ENCODE results near the gene EVC2. TPM values are rescaled to one million over a fixed set of nuclear protein-coding genes. Genes with fewer than 3 reads are reported as not detected.

Gene EVC2
- total and polyA plus RNA-seq, 2 donors (not counting 1 experiment from before 2014, with no cell fraction given) = 1.1 TPM; not detected in 1

GRCh38 chr4:5545271-5545670 is 163.1 kb downstream of the EVC2 start:
- Histone ChIP-seq H3K4me3 (ENCODE audit: control extremely low read depth in 1 of 5, extremely low read depth in 1 of 5, insufficient read depth in 1 of 5, low read depth in 2 of 5, low read length in 4 of 5) (no peak overlapping the region), H3K27ac (ENCODE audit: low read length in 2 of 2) (no peak overlapping the region), H3K4me1 (ENCODE audit: control insufficient read depth in 2 of 2, insufficient read depth in 2 of 2, low read length in 2 of 2) (no peaks in the 10 kb centered on the region), H3K79me2 (ENCODE audit: control insufficient read depth, insufficient read depth, low read length) (no peaks in the 10 kb centered on the region), H3K4me2 (replicated peaks; ENCODE audit: low read depth, low read length, poor library complexity, severe bottlenecking) (no peak overlapping the region), H3K36me3 (replicated peaks in 1 of 2; ENCODE audit: control extremely low read depth in 1 of 2, control insufficient read depth in 1 of 2, extremely low read depth in 1 of 2, insufficient read depth in 2 of 2, low read length in 1 of 2) (no peaks in the 10 kb centered on the region), H4K20me1 (ENCODE audit: control insufficient read depth, insufficient read depth, low read length, poor library complexity, severe bottlenecking) (no peaks in the 10 kb centered on the region), H3K9me3 (ENCODE audit: control extremely low read depth in 1 of 3, control insufficient read depth in 2 of 3, insufficient read depth in 1 of 3, low read length in 2 of 3) (peaks cover 0 to 19% (median 0%) of the 10 kb centered on the region in 3 donors), H2AFZ (ENCODE audit: insufficient read depth, low read depth, low read length, poor library complexity, severe bottlenecking) (no peak overlapping the region), H3K9ac (ENCODE audit: low read length) (no peak overlapping the region), H3K27me3 (replicated peaks in 1 of 4; ENCODE audit: control extremely low read depth in 1 of 4, control insufficient read depth in 3 of 4, insufficient read depth in 4 of 4, low read length in 3 of 4) (no peaks in the 10 kb centered on the region)
- H3K27ac Mint-ChIP-seq = no peak overlapping the region
- no peak for ATAC-seq (ENCODE audit: low read depth)
- TF ChIP-seq CTCF (IDR thresholded peaks at IDR 0.05) (no peak), EZH2 (IDR thresholded peaks at IDR 0.05; ENCODE audit: borderline replicate concordance, insufficient read depth, low read depth, low read length, poor library complexity, severe bottlenecking) (no peak)
- ChIA-PET CTCF (no interaction called here), POLR2A (no interaction called here)
- no peak overlapping the region for H3K4me3 Mint-ChIP-seq
- intact Hi-C loops (cut with micrococcal nuclease) = no loop called here
- no peak for DNase-seq
- H3K9me3 Mint-ChIP-seq (ENCODE audit: insufficient read depth) = no peaks in the 10 kb centered on the region
- H3K27me3 Mint-ChIP-seq = no peaks in the 10 kb centered on the region
- WGBS (ENCODE audit: insufficient coverage) = no CpG with 5 or more reads among the region's 2 CpGs
- no peaks in the 10 kb centered on the region for H3K4me1 Mint-ChIP-seq

GRCh38 chr4:5544762-5545161 is 163.6 kb downstream of the EVC2 start:
- CTCF ChIA-PET = no interaction called here
- Mint-ChIP-seq H3K9me3 (ENCODE audit: insufficient read depth) (no peaks in the 10 kb centered on the region), H3K27ac (no peak overlapping the region), H3K4me3 (no peak overlapping the region), H3K27me3 (no peaks in the 10 kb centered on the region), H3K4me1 (no peaks in the 10 kb centered on the region)
- Histone ChIP-seq H3K27me3 (replicated peaks in 1 of 4; ENCODE audit: control extremely low read depth in 1 of 4, control insufficient read depth in 3 of 4, insufficient read depth in 4 of 4, low read length in 3 of 4) (no peaks in the 10 kb centered on the region), H3K4me3 (ENCODE audit: control extremely low read depth in 1 of 5, extremely low read depth in 1 of 5, insufficient read depth in 1 of 5, low read depth in 2 of 5, low read length in 4 of 5) (no peak overlapping the region), H3K4me2 (replicated peaks; ENCODE audit: low read depth, low read length, poor library complexity, severe bottlenecking) (no peak overlapping the region), H3K4me1 (ENCODE audit: control insufficient read depth in 2 of 2, insufficient read depth in 2 of 2, low read length in 2 of 2) (no peaks in the 10 kb centered on the region), H2AFZ (ENCODE audit: insufficient read depth, low read depth, low read length, poor library complexity, severe bottlenecking) (no peak overlapping the region), H3K36me3 (replicated peaks in 1 of 2; ENCODE audit: control extremely low read depth in 1 of 2, control insufficient read depth in 1 of 2, extremely low read depth in 1 of 2, insufficient read depth in 2 of 2, low read length in 1 of 2) (no peaks in the 10 kb centered on the region), H3K27ac (ENCODE audit: low read length in 2 of 2) (no peak overlapping the region), H3K79me2 (ENCODE audit: control insufficient read depth, insufficient read depth, low read length) (no peaks in the 10 kb centered on the region), H3K9ac (ENCODE audit: low read length) (no peak overlapping the region), H4K20me1 (ENCODE audit: control insufficient read depth, insufficient read depth, low read length, poor library complexity, severe bottlenecking) (no peaks in the 10 kb centered on the region), H3K9me3 (ENCODE audit: control extremely low read depth in 1 of 3, control insufficient read depth in 2 of 3, insufficient read depth in 1 of 3, low read length in 2 of 3) (peaks cover 0 to 19% (median 0%) of the 10 kb centered on the region in 3 donors)
- TF ChIP-seq CTCF (IDR thresholded peaks at IDR 0.05) (no peak), EZH2 (IDR thresholded peaks at IDR 0.05; ENCODE audit: borderline replicate concordance, insufficient read depth, low read depth, low read length, poor library complexity, severe bottlenecking) (no peak)
- 78% methylated on average over 4 of the region's 5 CpGs for WGBS (ENCODE audit: insufficient coverage)
- DNase-seq (no peak), ATAC-seq (ENCODE audit: low read depth) (no peak)
- POLR2A ChIA-PET = no interaction called here
- intact Hi-C loops (cut with micrococcal nuclease) = no loop called here
